ENCODE data around the gene TBX2. TPM values are rescaled to one million over a fixed set of nuclear protein-coding genes. Genes with fewer than 3 reads are reported as not detected.
"Not testable (repeated sequence)": the region's sequence is repeated elsewhere in the genome, so short reads cannot be mapped to it uniquely, and the experiment has no call there.

Gene TBX2
- total and polyA plus RNA-seq, 2 of the 4 experiments (the other 2 are of a cell fraction) = 20.1 to 64.1 TPM

DNA sequence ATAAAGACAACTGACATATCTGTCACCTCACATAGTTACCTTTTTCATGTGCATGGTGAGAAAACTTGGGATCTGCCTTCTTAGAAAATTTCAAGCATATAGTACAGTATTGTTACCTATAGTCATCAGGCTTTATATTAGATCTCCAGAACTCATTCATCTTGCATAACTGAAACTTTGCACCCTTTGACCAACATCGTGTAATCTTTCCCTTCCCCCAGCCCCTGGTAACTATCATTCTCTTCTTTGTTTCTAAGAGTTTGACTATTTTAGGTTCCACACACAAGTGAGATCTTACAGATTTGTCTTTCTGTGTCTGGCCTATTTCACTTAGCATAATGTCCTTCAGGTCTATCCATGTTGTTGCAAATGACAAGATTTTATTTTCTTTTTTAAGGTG is 29.6 kb downstream of the TBX2 start:
- in situ Hi-C loops (cut with MboI; ENCODE audit: low sequenced_read_pairs) = loop anchor here (10.0 kb wide), 1 partner anchor 416 kb away; no protein-coding TSS in a partner anchor
- Histone ChIP-seq H3K27ac (ENCODE audit: insufficient read depth, low read length) (no peak overlapping the region), H4K8ac (ENCODE audit: low read depth in 2 of 2, low read length in 2 of 2) (no peak overlapping the region), H2BK20ac (ENCODE audit: low read depth, low read length) (no peak overlapping the region), H3K36me3 (ENCODE audit: control insufficient read depth, insufficient read depth, low read length) (no peaks in the 10 kb centered on the region), H3K27me3 (ENCODE audit: control insufficient read depth, insufficient read depth, low read length) (no peaks in the 10 kb centered on the region), H3K9me1 (ENCODE audit: insufficient read depth, low read length) (peaks cover 7% of the 10 kb centered on the region), H3K14ac (replicated peaks; ENCODE audit: low read depth, low read length) (no peak overlapping the region), H3K4me1 (ENCODE audit: control insufficient read depth, insufficient read depth, low read length) (peaks cover 4% of the 10 kb centered on the region), H2AK9ac (replicated peaks; ENCODE audit: low read depth, low read length, poor library complexity) (no peak overlapping the region), H3K9ac (ENCODE audit: low read depth, low read length) (no peak overlapping the region), H3K79me1 (ENCODE audit: low read depth in 1 of 2, low read length in 2 of 2) (no peaks in the 10 kb centered on the region), H3K18ac (ENCODE audit: low read depth, low read length) (no peak overlapping the region), H2BK120ac (ENCODE audit: low read depth, low read length) (no peak overlapping the region), H3K4me2 (ENCODE audit: low read depth, low read length) (no peak overlapping the region), H3K56ac (ENCODE audit: extremely low read depth, insufficient read depth, low read length) (no peak overlapping the region), H2BK15ac (ENCODE audit: low read depth, low read length) (no peak overlapping the region), H4K91ac (ENCODE audit: insufficient read depth, low read depth, low read length) (no peak overlapping the region), H3K9me3 (ENCODE audit: control insufficient read depth, insufficient read depth, low read length) (no peaks in the 10 kb centered on the region; the same call in 1 of the 2 replicates), H4K20me1 (ENCODE audit: insufficient read depth, low read length) (no peaks in the 10 kb centered on the region), H2BK5ac (ENCODE audit: low read depth, low read length, poor library complexity, severe bottlenecking) (no peak overlapping the region), H2AK5ac (ENCODE audit: low read depth, low read length) (no peak overlapping the region), H4K5ac (ENCODE audit: low read depth, low read length) (no peak overlapping the region), H2AFZ (replicated peaks; ENCODE audit: low read length, poor library complexity) (no peak overlapping the region), H3K23ac (ENCODE audit: low read depth, low read length) (no peak overlapping the region), H3K4ac (ENCODE audit: low read depth, low read length) (no peak overlapping the region), H3K4me3 (ENCODE audit: insufficient read depth, low read depth, low read length) (no peak overlapping the region)
- intact Hi-C loops (cut with micrococcal nuclease) = no loop called here
- WGBS, 2 experiments (ENCODE audit: extremely low coverage in 2 of 2, insufficient read length in 1 of 2) = no CpG with 5 or more reads among the region's 1 CpG
- dilution Hi-C loops (cut with HindIII; ENCODE audit: low sequenced_read_pairs, unreplicated experiment) = no loop called here
- TF ChIP-seq MXI1 (IDR thresholded peaks at IDR 0.05; ENCODE audit: borderline replicate concordance, low read depth, low read length) (no peak), USF2 (IDR thresholded peaks at IDR 0.05; ENCODE audit: low read depth, low read length) (no peak), RAD21 (IDR thresholded peaks at IDR 0.05; ENCODE audit: low read length) (no peak), NFE2L2 (IDR thresholded peaks at IDR 0.05; ENCODE audit: low read depth, low read length) (no peak)
- ATAC-seq (ENCODE audit: low read depth) (no peak), DNase-seq (no peak)
- ChIA-PET POLR2A (ENCODE audit: unreplicated experiment) (no interaction called here), CTCF (no interaction called here)
- no TSS peak for BruUV-seq (replicated peaks)

DNA sequence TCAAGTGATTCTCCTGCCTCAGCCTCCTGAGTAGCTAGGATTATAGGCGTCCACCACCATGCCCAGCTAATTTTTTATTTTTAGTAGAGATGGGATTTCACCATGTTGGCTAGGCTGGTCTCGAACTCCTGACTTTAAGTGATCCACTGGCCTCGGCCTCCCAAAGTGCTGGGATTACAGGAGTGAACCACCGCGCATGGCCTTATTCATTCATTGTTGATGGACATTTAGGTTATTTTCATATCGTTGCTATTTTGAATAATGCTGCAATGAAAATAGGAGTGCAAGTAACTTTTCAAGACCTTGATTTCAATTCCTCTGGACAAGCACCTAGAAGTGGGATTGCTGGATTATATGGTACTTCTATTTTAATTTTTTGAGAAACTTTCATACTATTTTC is 30.2 kb downstream of the TBX2 start:
- BruUV-seq (replicated peaks); H3K56ac ChIP-seq (ENCODE audit: extremely low read depth, insufficient read depth, low read length); H3K9me1 ChIP-seq (ENCODE audit: insufficient read depth, low read length); H2BK15ac ChIP-seq (ENCODE audit: low read depth, low read length); H3K4ac ChIP-seq (ENCODE audit: low read depth, low read length); H3K14ac ChIP-seq (replicated peaks; ENCODE audit: low read depth, low read length); CTCF ChIA-PET; dilution Hi-C loops (cut with HindIII; ENCODE audit: low sequenced_read_pairs, unreplicated experiment); H3K9me3 ChIP-seq (ENCODE audit: control insufficient read depth, insufficient read depth, low read length); ATAC-seq (ENCODE audit: low read depth); H4K20me1 ChIP-seq (ENCODE audit: insufficient read depth, low read length); H2AK9ac ChIP-seq (replicated peaks; ENCODE audit: low read depth, low read length, poor library complexity); H2BK120ac ChIP-seq (ENCODE audit: low read depth, low read length); H3K4me3 ChIP-seq (ENCODE audit: insufficient read depth, low read depth, low read length); H4K5ac ChIP-seq (ENCODE audit: low read depth, low read length); H2AFZ ChIP-seq (replicated peaks; ENCODE audit: low read length, poor library complexity); H3K27me3 ChIP-seq (ENCODE audit: control insufficient read depth, insufficient read depth, low read length); H4K8ac ChIP-seq (ENCODE audit: low read depth in 2 of 2, low read length in 2 of 2); H2AK5ac ChIP-seq (ENCODE audit: low read depth, low read length); H3K36me3 ChIP-seq (ENCODE audit: control insufficient read depth, insufficient read depth, low read length); H4K91ac ChIP-seq (ENCODE audit: insufficient read depth, low read depth, low read length); H3K79me1 ChIP-seq (ENCODE audit: low read depth in 1 of 2, low read length in 2 of 2); POLR2A ChIA-PET (ENCODE audit: unreplicated experiment); DNase-seq; H3K18ac ChIP-seq (ENCODE audit: low read depth, low read length); H3K4me1 ChIP-seq (ENCODE audit: control insufficient read depth, insufficient read depth, low read length); H3K9ac ChIP-seq (ENCODE audit: low read depth, low read length); H2BK20ac ChIP-seq (ENCODE audit: low read depth, low read length); H3K4me2 ChIP-seq (ENCODE audit: low read depth, low read length); H2BK5ac ChIP-seq (ENCODE audit: low read depth, low read length, poor library complexity, severe bottlenecking); H3K27ac ChIP-seq (ENCODE audit: insufficient read depth, low read length); intact Hi-C loops (cut with micrococcal nuclease); H3K23ac ChIP-seq (ENCODE audit: low read depth, low read length): not testable (repeated sequence)
- WGBS, 2 experiments (ENCODE audit: extremely low coverage in 2 of 2, insufficient read length in 1 of 2) = 88% methylated on average over 3 of the region's 6 CpGs; no CpG with 5 or more reads in 1 of the 2 experiments
- in situ Hi-C loops (cut with MboI; ENCODE audit: low sequenced_read_pairs) = loop anchor here (10.0 kb wide), 1 partner anchor 415 kb away; no protein-coding TSS in a partner anchor
